ENCODE measurements around the gene RTN4.
"Not testable (repeated sequence)": the region's sequence is repeated elsewhere in the genome, so short reads cannot be mapped to it uniquely, and the experiment has no call there.

Gene RTN4

GRCh38 chr2:55050100-55050994, at the start of gene RTN4:
TSS of gene RTN4 (minus strand) at chr2:55050451. CDS start at chr2:55050300, 151 bp downstream.
- DNase-seq (ENCODE audit: low spot score): peak; percentile 98

- no peak for DNase-seq (ENCODE audit: low spot score)
These were observed 49.2 kb upstream of the RTN4 start for GRCh38 chr2:55099493-55099877.

GRCh38 chr2:55097461-55098410, 47.5 kb upstream of the RTN4 start:
- DNase-seq (ENCODE audit: low spot score): no peak

GRCh38 chr2:55097082-55097460, 46.8 kb upstream of the RTN4 start:
- DNase-seq (ENCODE audit: low spot score): no peak

GRCh38 chr2:55096586-55096985, 46.3 kb upstream of the RTN4 start:
- DNase-seq (ENCODE audit: low spot score): no peak

- no peak for DNase-seq (ENCODE audit: low spot score)
These were observed 43.1 kb upstream of the RTN4 start for GRCh38 chr2:55093381-55093780.

- no peak for DNase-seq (ENCODE audit: low spot score)
These were observed 42.2 kb upstream of the RTN4 start for GRCh38 chr2:55092439-55092838.

- DNase-seq (ENCODE audit: low spot score): not testable (repeated sequence)
These were observed 41.4 kb upstream of the RTN4 start for GRCh38 chr2:55091681-55092080.

GRCh38 chr2:55090702-55091101, 40.5 kb upstream of the RTN4 start:
- peak; percentile 42 for DNase-seq (ENCODE audit: low spot score)

- DNase-seq (ENCODE audit: low spot score): no peak
These were observed 39.5 kb upstream of the RTN4 start for GRCh38 chr2:55089726-55090125.

GRCh38 chr2:55088400-55088799, 38.1 kb upstream of the RTN4 start:
- DNase-seq (ENCODE audit: low spot score): no peak

GRCh38 chr2:55087936-55088335, 37.7 kb upstream of the RTN4 start:
- DNase-seq (ENCODE audit: low spot score): no peak

GRCh38 chr2:55087501-55087900, 37.2 kb upstream of the RTN4 start:
- DNase-seq (ENCODE audit: low spot score): no peak

GRCh38 chr2:55085113-55086040, 35.1 kb upstream of the RTN4 start:
- DNase-seq (ENCODE audit: low spot score): no peak

GRCh38 chr2:55084641-55085040, 34.4 kb upstream of the RTN4 start:
- no peak for DNase-seq (ENCODE audit: low spot score)

- DNase-seq (ENCODE audit: low spot score): no peak
These were observed 30.0 kb upstream of the RTN4 start for GRCh38 chr2:55080204-55080738.

- DNase-seq (ENCODE audit: low spot score): no peak
These were observed 28.7 kb upstream of the RTN4 start for GRCh38 chr2:55078956-55079355.

GRCh38 chr2:55076721-55077120, 26.5 kb upstream of the RTN4 start:
- no peak for DNase-seq (ENCODE audit: low spot score)

- DNase-seq (ENCODE audit: low spot score): not testable (repeated sequence)
These were observed 25.8 kb upstream of the RTN4 start for GRCh38 chr2:55076019-55076418.

- DNase-seq (ENCODE audit: low spot score): no peak
These were observed 23.0 kb upstream of the RTN4 start for GRCh38 chr2:55073000-55073983.
